DMS 273 (cell line): ENCODE data around the gene DDX17.
"Not testable (repeated sequence)": the region's sequence is repeated elsewhere in the genome, so short reads cannot be mapped to it uniquely, and the experiment has no call there.

Experiments
- DNase-seq: peaks from one replicate; lab custom pipeline; 2025; ENCODE audit not compliant: unreplicated experiment; lab: John Stamatoyannopoulos, UW

DDX17 gene

DNA sequence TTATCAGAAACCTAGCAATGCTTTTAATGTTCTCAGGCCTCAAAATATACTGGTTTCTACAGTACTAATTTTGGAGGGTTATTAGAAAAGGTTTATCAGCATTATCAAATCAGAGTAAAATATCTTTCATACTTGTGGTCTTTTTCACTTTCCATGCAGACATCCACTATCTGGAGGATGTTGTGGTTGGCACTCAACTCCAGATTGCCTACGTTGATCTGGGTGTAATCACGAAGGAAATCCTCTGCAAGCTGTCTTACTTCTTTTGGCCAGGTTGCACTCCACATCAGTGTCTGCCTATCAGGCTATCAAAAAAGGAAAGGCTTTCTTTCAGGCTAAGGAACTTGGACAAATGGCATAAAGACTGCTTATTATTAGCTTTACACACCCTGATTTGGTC is 11.6 kb downstream of the DDX17 start:
- DNase-seq, result no peak

DNA sequence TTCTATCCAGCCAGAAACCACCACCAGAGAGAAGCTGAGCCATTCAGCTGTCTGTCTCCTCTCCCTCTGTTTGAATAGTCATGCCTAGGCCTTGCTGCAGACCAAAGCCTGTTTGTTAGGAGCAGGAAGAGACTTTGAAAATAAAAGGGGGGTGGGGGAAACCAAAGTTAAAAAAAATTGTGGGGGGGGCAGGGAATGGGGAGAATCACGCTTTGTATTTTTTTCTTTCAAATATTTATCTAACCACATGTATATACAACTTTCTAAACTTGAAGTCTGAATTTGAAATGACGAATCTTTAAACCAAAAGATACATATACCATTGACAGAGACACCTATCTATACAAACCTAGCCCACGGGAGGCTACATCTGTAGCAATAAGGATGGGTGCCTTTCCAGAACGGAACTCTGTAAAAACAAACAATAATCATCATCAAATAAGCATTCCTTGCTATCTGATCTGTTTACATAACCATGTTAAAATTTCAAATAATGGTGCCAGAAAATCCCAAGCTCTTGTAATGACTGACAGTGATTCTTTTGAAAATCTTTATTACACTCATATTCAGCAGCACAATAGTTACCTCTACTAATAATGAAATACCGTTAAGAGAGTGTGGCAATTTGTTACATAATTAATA is 14.3 kb downstream of the DDX17 start:
- DNase-seq, result no peak

DNA sequence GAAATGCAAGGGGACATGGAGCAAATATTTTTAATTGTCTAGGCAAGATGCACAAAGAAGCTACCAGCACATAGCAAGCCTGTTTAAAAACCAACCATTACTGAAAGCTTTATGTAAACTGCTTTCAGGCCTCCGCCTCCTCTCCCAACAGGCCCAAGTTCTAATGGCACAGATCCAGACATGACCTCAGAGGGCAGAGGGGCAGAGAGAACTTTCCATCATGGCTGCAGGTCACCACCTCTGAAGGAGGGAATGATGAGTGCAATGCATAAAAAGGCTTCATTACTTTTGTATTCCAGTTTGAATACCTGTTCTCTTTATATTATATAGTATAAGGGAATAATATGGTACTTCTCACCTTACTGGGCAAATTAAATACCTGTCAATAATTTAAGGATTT is 15.2 kb downstream of the DDX17 start:
- DNase-seq, result peak; percentile 60

DNA sequence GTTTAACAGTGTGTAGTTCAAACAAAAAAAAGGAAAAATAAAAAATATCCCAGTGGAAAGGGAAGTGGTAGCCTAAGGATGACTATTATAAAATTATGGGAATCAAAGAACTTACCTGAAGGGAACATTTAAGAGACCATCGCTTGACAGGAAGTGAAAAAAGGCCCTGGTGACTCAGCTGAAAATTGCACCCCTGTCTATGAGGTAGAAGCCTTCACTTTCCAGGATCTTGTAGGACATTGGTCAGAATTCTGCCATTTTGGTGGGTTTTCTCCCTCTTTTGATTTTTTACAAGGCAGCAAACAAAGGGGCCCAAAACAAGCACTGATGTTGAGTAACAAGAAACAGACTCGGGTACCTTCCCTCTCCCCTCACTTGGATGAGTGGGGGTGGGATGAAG is 15.6 kb downstream of the DDX17 start:
- no peak for DNase-seq

DNA sequence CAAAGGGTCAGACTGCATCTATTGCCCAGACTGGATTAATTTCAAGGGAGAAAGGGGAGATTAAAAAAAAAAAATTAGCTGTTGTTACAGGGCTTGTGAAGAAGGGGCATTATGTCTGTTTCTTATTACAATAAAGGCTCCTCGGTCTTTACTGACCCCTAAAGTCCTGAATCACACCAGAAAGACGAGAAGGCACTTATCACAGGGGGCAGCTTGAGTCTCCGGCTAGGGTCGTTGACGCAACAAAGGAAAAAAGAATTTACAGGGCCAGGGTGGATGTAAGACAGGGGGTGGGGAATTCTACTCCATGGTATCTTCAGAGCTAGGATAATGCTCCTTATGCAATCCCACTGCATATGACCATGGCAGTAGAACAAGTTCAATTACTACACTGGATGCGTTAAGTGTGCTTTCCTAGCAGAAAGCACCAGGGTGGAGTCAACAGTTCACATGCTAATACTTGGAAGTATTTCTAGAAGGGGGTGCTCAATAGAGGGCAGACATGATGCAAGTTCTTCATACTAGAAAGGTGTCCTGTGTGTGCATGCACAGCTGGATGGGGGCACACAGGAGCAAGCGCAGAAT is 16.5 kb downstream of the DDX17 start:
- no peak for DNase-seq

DNA sequence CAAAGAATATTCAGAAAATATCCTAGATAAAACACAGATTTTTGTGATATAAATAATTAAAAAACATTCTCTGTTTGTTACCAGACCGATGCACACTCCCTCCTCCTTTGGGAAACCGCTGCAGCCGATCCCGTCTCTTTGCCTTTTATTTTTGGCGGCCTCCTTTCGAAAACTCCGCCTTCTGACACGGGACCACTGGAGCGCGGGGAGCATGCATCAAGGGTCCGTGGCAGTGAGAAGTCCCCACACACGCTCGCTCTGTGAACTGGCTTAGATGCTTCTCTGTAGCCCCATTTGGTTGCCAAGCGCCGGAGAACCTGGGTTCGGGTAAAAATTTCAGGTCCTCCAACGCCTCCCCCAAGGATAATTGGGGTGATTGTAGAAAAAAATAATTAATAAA is 17.0 kb downstream of the DDX17 start:
- no peak for DNase-seq

DNA sequence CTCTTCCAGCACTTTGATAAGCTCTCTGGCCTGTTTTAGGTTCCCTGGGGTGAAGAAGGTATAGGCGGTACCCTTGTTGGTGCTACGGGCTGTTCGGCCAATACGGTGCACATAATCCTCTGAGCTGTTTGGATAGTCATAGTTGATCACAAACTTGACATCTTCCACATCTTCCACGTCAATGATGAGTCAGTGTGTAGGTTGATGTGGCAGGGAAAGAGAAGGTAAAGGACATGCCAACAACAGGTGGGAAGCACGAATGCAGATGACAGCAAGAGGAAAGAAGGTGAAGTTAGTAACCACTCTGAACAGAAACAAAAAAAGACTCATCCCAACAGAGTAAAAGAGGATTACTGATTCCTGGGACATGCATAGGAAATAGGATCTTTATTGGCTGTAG is 18.2 kb downstream of the DDX17 start:
- no peak for DNase-seq

DNA sequence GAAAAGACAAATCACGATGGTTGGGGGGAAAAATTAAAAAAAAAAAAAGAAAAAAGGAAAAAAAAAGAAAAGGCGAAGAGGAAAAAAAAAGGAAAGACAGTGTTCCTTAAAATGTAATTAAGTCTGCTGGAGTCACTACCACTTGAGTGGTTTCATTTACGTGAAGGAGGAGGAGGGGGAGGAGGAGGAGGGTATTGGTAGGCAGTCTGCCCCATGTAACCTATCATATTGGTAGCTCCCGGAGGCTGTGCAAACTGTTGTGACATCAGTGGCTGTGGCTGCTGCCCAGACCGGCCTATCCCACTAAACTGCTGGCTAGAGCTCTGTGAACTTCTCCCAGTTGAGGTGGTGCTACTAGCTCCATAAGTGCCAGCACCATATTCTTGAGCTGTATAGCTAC is 20.3 kb downstream of the DDX17 start:
- DNase-seq, result no peak

DNA sequence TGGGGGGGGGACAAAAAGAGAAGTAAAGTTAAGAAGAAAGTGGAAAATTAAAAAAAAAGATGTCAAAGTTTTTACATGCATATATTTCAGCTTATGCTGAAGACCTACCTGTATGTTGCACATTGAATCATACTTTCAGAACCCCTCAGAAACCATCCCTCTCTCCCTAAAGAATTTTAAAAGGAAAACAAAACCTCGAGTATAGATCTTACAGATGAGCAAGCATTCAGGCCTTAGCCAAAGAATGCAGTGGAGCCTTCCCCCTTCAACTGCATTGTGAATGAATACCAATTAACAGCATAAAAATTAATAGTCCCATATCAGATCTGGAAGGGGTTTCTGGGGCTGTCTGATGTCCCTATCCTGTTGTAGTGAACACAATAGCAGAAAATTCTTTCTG is 21.9 kb downstream of the DDX17 start:
- DNase-seq, result no peak

DNA sequence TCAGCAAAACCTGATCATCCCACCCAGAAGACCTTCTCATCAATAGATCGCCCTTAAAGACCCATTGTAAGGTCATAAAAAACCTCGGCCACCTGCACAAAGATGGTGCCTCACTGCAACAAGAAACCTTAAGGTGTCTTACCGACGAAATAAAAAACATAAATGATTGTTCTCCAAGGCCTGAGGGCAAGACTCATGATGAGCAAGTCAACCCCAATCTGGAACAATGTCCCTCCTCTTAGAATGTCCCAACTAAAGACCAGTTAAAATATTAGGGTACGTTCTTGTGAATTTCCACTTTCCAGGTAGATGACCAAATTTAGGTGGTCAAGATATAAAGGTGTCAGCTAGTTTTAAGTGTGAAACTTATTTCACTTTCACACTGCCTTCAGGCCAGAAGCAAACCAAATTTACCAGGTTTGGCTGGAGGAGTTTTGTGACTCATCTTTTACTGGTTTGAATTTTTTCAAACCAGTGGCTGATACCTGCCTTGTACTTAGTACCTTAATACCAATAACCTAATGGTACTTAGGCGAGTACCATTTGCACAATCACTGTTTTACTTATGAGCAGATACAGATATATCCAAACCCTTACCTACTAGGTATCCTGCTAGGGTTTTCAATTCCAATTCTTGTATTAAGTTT is 23.3 kb downstream of the DDX17 start:
- DNase-seq, result no peak

DNA sequence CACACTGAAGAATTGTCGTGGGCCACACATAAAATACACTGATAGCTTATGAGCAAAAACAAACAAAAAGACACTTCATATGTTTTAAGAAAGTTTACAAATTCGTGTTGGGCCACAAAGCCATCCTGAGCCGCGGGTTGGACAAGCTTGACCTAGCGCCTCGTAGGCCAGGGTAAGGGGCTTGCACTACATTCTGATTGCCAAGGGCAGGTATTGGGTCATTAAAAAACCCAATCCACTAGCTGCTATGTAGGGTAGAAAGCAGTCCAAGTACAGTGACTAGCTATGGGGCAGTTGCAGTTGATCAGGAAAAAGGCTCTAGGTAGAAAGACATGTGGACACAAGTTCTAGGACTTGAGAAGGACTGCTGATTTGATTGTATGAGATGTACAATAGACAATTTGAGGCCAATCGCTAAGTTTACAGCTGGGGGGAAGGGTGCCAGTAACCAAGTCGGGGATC is 24.2 kb downstream of the DDX17 start:
- no peak for DNase-seq

DNA sequence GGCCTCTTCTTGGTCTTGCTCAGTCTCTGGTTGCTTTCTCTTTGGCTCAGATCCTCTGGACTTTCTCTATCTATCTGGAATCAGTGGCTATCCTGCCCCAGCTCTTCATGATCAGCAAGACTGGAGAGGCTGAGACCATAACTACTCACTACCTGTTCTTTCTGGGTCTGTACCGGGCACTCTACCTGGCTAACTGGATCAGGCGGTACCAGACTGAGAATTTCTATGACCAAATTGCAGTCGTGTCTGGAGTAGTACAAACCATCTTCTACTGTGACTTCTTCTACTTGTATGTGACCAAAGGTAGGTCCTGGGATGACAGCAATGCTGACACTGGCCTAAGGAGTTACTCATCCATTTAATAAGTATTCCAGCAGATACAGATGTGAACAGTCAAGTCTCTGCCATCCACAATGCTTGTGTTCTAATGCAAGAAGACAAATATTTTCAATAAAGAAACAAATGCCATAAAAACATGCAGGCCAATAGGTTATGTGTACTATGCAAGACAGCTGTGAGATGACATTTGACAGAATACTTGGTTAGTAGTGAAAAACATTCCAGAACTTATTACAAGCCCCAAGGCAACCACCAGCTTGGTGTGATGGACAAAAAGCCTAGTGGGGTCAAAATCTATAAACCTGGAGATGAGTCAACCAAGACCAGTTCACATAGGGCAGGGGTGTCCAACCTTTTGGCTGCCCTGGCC is 24.8 kb downstream of the DDX17 start:
- no peak for DNase-seq

DNA sequence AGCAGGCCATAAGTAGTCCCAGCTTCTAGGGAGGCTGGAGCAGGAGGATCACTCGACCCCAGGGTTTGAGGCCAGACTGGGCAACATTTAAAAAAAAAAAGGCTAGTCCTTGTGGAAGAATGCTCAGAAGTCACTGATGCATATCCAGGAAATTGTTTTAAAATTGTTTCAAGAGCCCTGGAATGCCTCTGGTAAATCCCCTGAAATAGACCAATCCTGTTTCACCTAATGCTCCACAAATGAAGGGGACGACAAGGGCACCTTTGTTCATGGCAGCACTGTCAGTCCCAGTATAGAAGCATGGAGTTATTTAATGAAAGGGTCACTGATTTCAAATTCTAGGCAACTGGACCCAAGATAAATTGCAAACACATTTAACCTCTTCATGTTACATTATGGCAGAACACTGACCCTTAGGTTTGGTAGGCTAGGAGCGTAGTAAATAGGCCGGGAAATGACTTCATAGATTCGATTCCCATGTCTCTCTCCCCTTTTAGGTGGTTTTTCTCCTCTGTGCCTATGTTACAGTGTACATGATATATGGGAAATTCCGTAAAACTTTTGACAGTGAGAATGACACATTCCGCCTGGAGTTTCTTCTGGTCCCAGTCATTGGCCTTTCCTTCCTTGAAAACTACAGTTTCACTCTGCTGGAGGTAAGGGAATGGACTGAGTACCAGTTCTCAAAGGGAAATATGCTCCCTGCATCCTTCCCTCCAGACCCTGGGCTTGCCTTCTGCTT is 26.8 kb downstream of the DDX17 start:
- DNase-seq, result no peak

DNA sequence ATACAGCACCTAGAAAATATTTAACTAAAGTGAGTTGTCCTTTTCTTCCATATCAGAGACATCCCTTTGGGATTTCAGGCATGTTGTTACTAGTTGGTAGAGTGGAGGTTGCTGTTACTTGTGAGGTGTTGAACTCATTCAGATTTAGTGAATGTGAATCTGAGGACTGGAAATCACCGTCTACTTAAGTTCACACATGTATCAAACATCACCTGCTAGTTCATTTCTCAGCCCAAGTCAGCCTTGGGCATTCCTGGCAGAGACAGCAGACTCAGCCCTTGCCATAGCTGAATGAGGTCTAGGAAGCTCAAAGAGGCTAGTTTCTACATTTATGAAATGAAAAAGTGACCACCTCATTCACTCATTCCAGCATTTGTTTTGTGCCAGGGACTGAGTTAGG is 28.5 kb downstream of the DDX17 start:
- no peak for DNase-seq

DNA sequence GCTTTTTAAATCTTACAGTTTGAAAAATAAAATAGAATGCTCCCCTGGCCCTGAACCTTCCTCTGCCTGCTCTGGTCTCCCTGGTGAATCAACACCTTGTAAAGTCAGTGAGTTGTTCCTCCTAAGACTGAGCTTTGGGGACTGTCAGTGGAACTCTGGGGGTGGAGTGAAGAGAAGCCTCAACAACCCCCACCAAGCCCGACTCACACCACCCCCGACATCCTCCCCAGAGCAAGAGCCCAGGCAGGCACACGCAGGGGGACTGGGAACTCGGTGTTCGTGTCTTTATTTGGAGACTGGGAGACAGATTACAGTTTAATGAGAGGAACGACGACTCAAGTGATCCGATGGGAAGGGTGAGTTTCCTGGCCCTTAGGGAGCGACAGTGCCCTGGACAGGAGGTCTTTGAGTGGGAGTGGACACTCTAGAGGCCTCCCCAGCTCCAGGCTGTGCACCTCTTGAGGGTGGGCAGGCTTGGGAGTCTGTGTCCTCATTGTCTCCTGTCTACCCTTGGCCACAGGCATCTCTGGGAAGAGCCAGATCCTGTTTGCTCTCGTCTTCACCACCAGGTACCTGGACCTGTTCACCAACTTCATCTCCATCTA is 32.0 kb downstream of the DDX17 start:
- no peak for DNase-seq

DNA sequence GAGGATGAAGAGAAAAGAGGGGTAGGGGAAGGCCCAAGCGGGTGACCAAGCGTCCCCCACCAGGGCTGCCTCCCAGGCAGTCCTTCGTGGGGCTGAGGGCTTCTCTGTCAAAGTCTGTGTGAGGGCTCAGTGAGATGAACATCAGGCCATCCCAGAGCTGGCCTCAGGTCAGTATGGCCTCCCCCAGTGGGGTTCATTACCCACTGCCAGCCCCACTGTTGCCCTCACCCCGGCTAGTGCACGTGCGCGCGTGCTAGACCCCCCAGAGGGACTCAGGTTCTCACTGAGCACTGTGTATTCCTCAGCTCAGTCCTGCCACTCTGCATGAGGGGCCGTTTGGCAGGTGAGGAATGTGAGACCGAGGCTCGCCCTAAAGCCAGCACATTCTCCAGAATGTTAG is 34.9 kb downstream of the DDX17 start:
- DNase-seq, result no peak

DNA sequence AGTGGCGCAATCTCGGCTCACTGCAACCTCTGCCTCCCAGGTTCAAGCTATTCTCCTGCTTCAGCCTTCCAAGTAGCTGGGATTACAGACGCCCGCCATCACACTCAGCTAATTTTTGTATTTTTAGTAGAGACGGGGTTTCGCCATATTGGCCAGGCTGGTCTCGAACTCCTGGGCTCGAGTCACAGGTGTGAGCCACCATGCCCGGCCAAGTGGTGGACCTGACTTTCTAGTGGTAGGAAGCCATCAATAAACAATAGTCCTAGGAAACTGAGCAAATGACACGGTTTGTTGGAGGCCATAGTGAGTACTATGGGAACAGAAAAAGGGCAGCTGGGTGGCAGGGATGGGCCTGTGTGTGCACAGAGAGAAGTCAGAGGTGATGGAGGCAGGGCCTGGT is 35.9 kb downstream of the DDX17 start:
- not testable (repeated sequence) for DNase-seq

DNA sequence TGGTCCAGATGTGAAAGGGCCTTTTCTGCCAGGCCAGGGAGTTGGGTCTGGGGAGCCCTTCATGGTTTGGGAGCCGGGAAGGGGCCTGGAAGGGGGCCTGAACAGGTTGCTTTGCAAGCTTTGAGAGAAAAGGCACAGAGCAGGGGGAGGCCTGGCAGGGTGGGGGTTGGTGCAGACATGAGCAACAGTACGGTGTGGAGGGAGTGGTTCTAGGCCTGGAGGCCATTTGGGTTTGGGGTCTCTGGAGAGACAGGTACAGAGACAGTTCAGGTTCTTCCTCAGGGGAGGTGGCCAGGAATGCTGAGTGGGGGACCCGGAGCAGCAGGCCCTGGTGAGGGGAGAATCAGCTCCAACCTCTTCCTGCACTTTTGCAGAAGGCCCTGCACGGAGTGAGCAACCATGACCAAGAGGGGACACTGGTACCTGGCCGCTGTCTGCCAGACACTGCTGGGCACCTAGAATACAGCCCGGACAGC is 36.8 kb downstream of the DDX17 start:
- no peak for DNase-seq

DNA sequence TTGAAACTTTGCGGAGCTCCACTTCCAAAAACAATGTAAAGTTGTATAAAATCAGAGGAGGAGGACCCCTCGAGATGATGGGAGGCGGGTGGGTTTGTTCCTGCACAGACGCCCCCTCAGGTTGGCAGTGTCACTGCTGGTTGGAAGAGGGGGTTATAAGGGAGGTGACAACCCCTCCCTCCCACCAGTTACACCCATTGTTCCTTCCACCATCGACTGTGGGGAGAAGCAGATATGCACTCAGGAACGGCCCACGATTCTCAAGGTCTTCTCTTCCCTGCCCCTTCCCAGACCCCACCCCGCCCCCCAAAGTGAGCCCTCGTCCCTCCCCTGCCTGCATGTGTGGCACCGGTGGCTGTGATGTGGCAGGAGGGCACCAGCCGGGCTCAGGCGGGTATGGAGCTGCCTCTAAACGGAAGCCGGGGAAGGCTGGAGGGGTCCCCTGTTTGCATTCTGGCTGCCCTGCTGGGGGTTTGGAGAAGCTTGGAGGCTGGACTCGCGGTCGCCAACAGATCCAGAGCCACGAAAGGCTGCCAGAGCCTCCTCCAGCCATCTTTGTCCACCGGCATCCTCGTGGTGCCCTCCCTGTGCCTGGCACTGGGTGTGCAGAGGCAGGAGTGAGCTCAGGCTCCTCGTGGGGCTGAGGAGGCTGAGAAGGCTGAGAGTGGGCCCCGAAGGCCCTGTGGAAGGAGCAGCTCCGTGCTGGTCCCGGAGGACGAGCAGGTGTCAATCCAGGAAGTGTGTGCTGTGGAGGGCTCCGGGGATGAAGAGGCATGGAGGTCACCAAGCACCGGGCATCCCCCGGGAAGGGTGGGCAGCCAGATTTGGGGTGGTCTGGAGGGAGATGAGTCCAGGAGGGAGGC is 37.4 kb downstream of the DDX17 start:
- no peak for DNase-seq

DNA sequence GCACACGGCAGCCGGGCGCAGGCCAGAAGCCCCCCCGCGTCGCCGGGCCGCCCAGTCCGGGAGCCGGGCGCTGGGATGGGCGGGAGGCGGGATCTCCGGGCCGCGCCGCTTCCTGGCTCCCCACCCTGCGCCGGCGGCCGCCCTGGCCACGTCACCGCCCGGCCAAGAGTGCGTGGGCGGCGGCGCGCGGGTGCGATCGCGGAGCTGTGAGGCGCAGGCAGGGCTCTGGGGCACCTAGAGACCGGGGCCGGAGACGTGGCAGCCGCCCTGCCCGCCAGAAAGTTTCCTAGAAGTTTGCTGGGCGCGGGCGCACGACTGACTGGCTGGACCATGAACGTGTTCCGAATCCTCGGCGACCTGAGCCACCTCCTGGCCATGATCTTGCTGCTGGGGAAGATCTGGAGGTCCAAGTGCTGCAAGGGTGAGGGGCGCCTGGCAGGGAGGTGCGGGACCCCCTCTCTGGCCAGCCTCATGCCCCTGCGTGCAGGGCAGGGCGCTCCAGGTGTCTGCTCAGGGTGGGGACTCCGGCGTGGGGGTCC is 38.1 kb downstream of the DDX17 start, which contains the start of gene KDELR3:
TSS of gene KDELR3 (plus strand) at position 193 of the 539 bp plus-strand sequence. CDS start at position 331, 138 bp downstream.
- DNase-seq, result peak; percentile 69
